Measurements from ENCODE around the gene PRAMEF12. TPM values are rescaled to one million over a fixed set of nuclear protein-coding genes. Genes with fewer than 3 reads are reported as not detected.
"Not testable (repeated sequence)": the region's sequence is repeated elsewhere in the genome, so short reads cannot be mapped to it uniquely, and the experiment has no call there.

The PRAMEF12 gene
- total RNA-seq, 1 donor from 2014 or later: not detected

DNA sequence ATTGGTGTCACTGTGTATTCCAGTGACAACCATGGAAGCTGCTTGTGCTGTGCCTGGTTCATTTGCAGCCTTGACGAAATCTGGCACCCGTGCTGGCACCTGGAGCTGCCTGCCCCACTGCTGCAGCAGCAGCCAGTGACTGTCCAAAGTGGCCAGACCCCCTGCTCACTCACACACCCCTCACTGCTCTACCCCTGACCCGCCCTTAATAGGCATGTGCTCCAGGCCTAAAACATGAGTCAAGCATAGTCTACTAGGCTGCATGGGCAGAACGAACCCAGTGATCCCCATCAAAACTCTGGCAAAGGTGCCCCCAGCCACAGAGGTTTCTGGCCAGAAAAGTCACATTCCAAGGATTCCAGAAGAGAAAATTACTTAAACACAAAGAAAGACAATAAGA lies 25.4 kb downstream of the PRAMEF12 start:
- H3K4me1 Mint-ChIP-seq: no peaks in the 10 kb centered on the region
- CTCF ChIA-PET: no interaction called here
- POLR2A ChIA-PET: no interaction called here
- no peaks in the 10 kb centered on the region for H3K9me3 Mint-ChIP-seq
- TF ChIP-seq, protein P1, sequence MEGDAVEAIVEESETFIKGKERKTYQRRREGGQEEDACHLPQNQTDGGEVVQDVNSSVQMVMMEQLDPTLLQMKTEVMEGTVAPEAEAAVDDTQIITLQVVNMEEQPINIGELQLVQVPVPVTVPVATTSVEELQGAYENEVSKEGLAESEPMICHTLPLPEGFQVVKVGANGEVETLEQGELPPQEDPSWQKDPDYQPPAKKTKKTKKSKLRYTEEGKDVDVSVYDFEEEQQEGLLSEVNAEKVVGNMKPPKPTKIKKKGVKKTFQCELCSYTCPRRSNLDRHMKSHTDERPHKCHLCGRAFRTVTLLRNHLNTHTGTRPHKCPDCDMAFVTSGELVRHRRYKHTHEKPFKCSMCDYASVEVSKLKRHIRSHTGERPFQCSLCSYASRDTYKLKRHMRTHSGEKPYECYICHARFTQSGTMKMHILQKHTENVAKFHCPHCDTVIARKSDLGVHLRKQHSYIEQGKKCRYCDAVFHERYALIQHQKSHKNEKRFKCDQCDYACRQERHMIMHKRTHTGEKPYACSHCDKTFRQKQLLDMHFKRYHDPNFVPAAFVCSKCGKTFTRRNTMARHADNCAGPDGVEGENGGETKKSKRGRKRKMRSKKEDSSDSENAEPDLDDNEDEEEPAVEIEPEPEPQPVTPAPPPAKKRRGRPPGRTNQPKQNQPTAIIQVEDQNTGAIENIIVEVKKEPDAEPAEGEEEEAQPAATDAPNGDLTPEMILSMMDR (IDR thresholded peaks at IDR 0.05): no peak
- ATAC-seq (ENCODE audit: low read depth): no peak
- no peaks in the 10 kb centered on the region for H3K36me3 Mint-ChIP-seq (ENCODE audit: low read depth)
- intact Hi-C loops (cut with micrococcal nuclease): no loop called here
- H3K27ac Mint-ChIP-seq: no peak overlapping the region
- H3K4me3 Mint-ChIP-seq: no peak overlapping the region
- peaks cover 3% of the 10 kb centered on the region for H3K27me3 Mint-ChIP-seq
- DNase-seq: no peak

DNA sequence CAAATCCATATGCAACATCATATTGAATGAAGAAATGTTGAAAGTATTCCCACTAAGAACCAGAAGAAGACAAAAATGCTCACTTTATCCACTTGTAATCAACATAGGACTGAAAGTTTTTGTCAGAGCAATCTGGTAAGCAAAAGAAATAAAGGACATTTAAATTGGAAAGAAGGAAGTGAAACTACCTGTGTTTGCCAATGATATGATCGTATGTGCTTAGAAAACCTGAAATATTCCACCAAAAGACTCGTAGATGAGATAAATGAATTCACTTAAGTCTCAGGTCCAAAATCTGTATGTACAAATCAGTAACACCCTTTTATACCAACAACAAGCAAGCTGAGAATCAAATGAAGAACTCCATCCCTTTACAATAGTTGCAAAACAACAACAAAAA lies 26.2 kb downstream of the PRAMEF12 start:
- ATAC-seq (ENCODE audit: low read depth): no peak
- intact Hi-C loops (cut with micrococcal nuclease): no loop called here
- no peak overlapping the region for H3K27ac Mint-ChIP-seq
- no peak for DNase-seq
- TF ChIP-seq, protein P1 (IDR thresholded peaks at IDR 0.05): no peak
- H3K4me3 Mint-ChIP-seq: no peak overlapping the region
- H3K27me3 Mint-ChIP-seq: peaks cover 3% of the 10 kb centered on the region
- POLR2A ChIA-PET: no interaction called here
- H3K36me3 Mint-ChIP-seq (ENCODE audit: low read depth): no peaks in the 10 kb centered on the region
- peaks cover 5% of the 10 kb centered on the region for H3K9me3 Mint-ChIP-seq
- CTCF ChIA-PET: no interaction called here
- H3K4me1 Mint-ChIP-seq: no peaks in the 10 kb centered on the region

DNA sequence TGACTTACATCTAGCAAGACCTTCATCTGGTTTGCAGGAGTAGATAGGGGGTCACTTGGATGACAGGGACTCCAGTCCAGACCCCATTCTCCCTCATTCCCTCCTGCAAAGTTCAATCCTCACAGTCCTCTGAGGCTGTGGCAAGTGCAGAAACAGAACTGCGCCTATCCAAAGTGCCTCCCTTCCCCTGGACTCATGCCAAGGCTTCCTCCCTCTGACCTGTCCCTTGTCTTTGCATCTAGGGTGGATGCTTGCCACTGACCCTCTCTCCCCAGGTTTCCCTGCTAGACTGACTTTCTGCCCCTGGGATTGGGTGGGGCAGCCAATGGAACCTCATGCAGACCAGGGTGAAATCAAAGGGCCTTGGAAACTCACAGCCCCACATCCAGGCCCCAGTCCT lies 36.4 kb downstream of the PRAMEF12 start:
- Mint-ChIP-seq H3K36me3 (ENCODE audit: low read depth) (no peaks in the 10 kb centered on the region), H3K27ac (no peak overlapping the region), H3K27me3 (peaks cover 17% of the 10 kb centered on the region), H3K4me3 (no peak overlapping the region), H3K4me1 (no peaks in the 10 kb centered on the region), H3K9me3 (peaks cover 7% of the 10 kb centered on the region)
- ATAC-seq (ENCODE audit: low read depth): no peak
- TF ChIP-seq, protein P1 (IDR thresholded peaks at IDR 0.05): no peak
- ChIA-PET POLR2A (no interaction called here), CTCF (no interaction called here)
- DNase-seq: no peak
- intact Hi-C loops (cut with micrococcal nuclease): no loop called here

DNA sequence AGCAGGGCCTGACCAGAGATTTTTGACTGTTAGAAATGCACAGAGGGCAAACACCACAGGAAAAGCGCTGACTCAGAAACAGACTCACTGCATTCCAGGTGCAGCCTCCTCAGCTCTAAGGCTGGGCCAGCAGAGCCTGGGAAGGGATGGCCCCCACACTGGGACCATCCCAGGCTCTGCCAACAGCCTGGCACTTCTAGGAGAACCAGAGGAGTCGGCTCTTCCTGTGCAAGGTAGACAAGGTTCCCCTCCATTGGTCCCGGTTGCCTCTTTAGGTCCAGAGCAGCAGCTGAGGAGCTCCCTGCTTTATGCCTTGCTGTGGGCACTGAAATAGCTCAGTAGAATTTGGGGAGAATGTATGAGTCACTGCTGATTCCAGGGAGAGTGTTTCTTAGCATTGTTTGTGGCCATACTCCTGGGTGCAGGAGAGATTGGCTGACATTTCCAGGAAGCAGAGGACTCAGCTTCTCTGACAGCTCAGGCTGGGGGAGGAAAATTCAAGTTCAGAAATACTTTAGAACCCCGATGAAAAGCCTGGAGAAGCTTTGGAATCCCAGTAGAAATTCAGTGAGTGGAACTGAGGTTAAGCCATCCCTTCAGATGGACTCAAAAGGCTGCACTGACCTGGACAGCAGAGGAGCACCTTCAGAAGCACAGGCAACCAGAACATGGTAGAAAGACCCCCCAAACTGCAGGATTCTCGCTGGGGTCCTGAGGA lies 37.3 kb downstream of the PRAMEF12 start:
- H3K9me3 Mint-ChIP-seq: peaks cover 3% of the 10 kb centered on the region
- H3K27ac Mint-ChIP-seq: no peak overlapping the region
- POLR2A ChIA-PET: no interaction called here

DNA sequence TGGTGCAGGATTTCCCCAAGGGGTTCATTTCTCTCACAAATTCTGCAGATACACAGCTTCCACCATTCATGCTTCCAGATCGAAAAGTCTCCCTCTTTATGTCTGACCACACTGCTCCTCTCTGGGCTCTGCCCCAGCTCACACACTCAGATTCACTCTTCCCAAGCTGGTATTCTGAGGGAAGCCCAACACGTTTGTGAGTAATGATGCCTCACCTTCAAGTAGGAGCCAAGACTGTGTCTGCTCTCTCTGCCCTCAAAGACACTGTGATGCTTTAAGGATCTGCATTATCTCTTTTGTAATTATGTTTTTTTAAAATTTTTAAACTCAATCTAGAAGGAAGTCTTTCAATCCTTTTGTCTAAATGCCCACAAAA lies 37.9 kb downstream of the PRAMEF12 start:
- no peak for ATAC-seq (ENCODE audit: low read depth)
- DNase-seq: no peak
- Mint-ChIP-seq H3K36me3 (ENCODE audit: low read depth) (no peaks in the 10 kb centered on the region), H3K27ac (no peak overlapping the region), H3K9me3 (peaks cover 3% of the 10 kb centered on the region), H3K4me3 (no peak overlapping the region), H3K4me1 (no peaks in the 10 kb centered on the region), H3K27me3 (peaks cover 17% of the 10 kb centered on the region)
- TF ChIP-seq, protein P1 (IDR thresholded peaks at IDR 0.05): no peak
- ChIA-PET CTCF (no interaction called here), POLR2A (no interaction called here)
- intact Hi-C loops (cut with micrococcal nuclease): no loop called here

More for the DNA sequence above, 37.3 kb downstream of the PRAMEF12 start:
- Mint-ChIP-seq H3K27me3 (peaks cover 17% of the 10 kb centered on the region), H3K36me3 (ENCODE audit: low read depth) (no peaks in the 10 kb centered on the region), H3K4me1 (no peaks in the 10 kb centered on the region), H3K4me3 (no peak overlapping the region)
- TF ChIP-seq, protein P1 (IDR thresholded peaks at IDR 0.05): no peak
- intact Hi-C loops (cut with micrococcal nuclease): no loop called here
- CTCF ChIA-PET: no interaction called here
- DNase-seq (no peak), ATAC-seq (ENCODE audit: low read depth) (no peak)

DNA sequence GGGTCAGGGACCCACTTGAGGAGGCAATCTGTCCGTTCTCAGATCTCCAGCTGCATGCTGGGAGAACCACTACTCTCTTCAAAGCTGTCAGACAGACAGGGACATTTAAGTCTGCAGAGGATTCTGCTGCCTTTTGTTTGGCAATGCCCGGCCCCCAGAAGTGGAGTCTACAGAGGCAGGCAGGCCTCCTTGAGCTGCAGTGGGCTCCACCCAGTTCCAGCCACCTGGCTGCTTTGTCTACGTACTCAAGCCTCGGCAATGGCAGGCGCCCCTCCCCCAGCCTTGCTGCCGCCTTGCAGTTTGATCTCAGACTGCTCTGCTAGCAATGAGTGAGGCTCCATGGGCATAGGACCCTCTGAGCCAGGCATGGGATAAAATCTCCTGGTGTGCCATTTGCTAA lies 45.5 kb downstream of the PRAMEF12 start:
- DNase-seq; H3K27ac Mint-ChIP-seq; H3K36me3 Mint-ChIP-seq (ENCODE audit: low read depth); CTCF ChIA-PET; H3K9me3 Mint-ChIP-seq; ATAC-seq (ENCODE audit: low read depth); intact Hi-C loops (cut with micrococcal nuclease); POLR2A ChIA-PET; H3K4me1 Mint-ChIP-seq; H3K27me3 Mint-ChIP-seq; H3K4me3 Mint-ChIP-seq: not testable (repeated sequence)

Measured in activated B cell treated with CpG ODN at 0.5 μM for 24 hours (primary cell).